ENCODE data around the gene KNDC1.

The KNDC1 gene

GRCh38 chr10:133241501-133242205, 81.6 kb downstream of the KNDC1 start:
- Histone ChIP-seq H2BK15ac (ENCODE audit: low read length) (peak overlapping the region; percentile 21), H3K9me3 (replicated peaks in 1 of 2; ENCODE audit: control insufficient read depth in 2 of 2, insufficient read depth in 1 of 2, low read depth in 1 of 2, low read length in 2 of 2) (peaks cover 0 to 3% of the 10 kb centered on the region in 2 donors), H4K8ac (ENCODE audit: low read depth, low read length) (no peak overlapping the region), H3K14ac (ENCODE audit: low read length) (no peak overlapping the region), H4K91ac (ENCODE audit: low read depth, low read length, poor library complexity) (no peak overlapping the region), H3K18ac (ENCODE audit: low read length) (no peak overlapping the region), H2AK5ac (ENCODE audit: low read depth, low read length) (no peak overlapping the region), H3K9ac (ENCODE audit: low read depth, low read length, poor library complexity) (no peak overlapping the region), H3K79me1 (ENCODE audit: low read depth, low read length) (peaks cover 7% of the 10 kb centered on the region), H3K4me3 (ENCODE audit: low read length in 2 of 2) (no peak overlapping the region), H3K27me3 (ENCODE audit: control insufficient read depth in 3 of 3, insufficient read depth in 3 of 3, low read depth in 1 of 3, low read length in 3 of 3) (peaks cover 10 to 84% (median 33%) of the 10 kb centered on the region in 3 experiments), H2BK12ac (ENCODE audit: low read length) (no peak overlapping the region), H3K4me1 (ENCODE audit: control insufficient read depth in 2 of 2, insufficient read depth in 1 of 2, low read depth in 1 of 2, low read length in 2 of 2) (peaks cover 14 to 25% of the 10 kb centered on the region in 2 donors), H3K36me3 (replicated peaks in 1 of 2; ENCODE audit: control insufficient read depth in 2 of 2, insufficient read depth in 2 of 2, low read length in 2 of 2) (no peaks in the 10 kb centered on the region), H2BK5ac (ENCODE audit: low read length) (no peak overlapping the region), H2BK120ac (ENCODE audit: low read depth, low read length) (no peak overlapping the region), H3K4ac (ENCODE audit: low read length) (no peak overlapping the region), H3K23ac (ENCODE audit: low read depth, low read length, poor library complexity) (no peak overlapping the region), H2AFZ (ENCODE audit: low read length) (no peak overlapping the region), H3K27ac (replicated peaks; ENCODE audit: low read length) (no peak overlapping the region), H3K4me2 (ENCODE audit: insufficient read depth, low read length, poor library complexity, severe bottlenecking) (no peak overlapping the region)
- no peak for DNase-seq (ENCODE audit: low spot score)
- no CpG with 5 or more reads among the region's 25 CpGs for WGBS, 2 donors (ENCODE audit: extremely low coverage in 2 of 2, insufficient read length in 2 of 2, insufficient replicate concordance in 1 of 2)

GRCh38 chr10:133242611-133243356, 82.8 kb downstream of the KNDC1 start:
- Histone ChIP-seq H3K18ac (ENCODE audit: low read length) (peak overlapping the region; percentile 35), H2AFZ (ENCODE audit: low read length) (no peak overlapping the region), H3K79me1 (ENCODE audit: low read depth, low read length) (peaks cover 7% of the 10 kb centered on the region), H4K91ac (ENCODE audit: low read depth, low read length, poor library complexity) (peak overlapping the region; percentile 87), H3K4me2 (ENCODE audit: insufficient read depth, low read length, poor library complexity, severe bottlenecking) (no peak overlapping the region), H2BK5ac (ENCODE audit: low read length) (peak overlapping the region; percentile 72), H2BK15ac (ENCODE audit: low read length) (peak overlapping the region; percentile 93), H3K27me3 (ENCODE audit: control insufficient read depth in 3 of 3, insufficient read depth in 3 of 3, low read depth in 1 of 3, low read length in 3 of 3) (peaks cover 2 to 73% (median 22%) of the 10 kb centered on the region in 3 experiments), H3K4me1 (ENCODE audit: control insufficient read depth in 2 of 2, insufficient read depth in 1 of 2, low read depth in 1 of 2, low read length in 2 of 2) (peaks cover 20 to 21% of the 10 kb centered on the region in 2 donors), H3K23ac (ENCODE audit: low read depth, low read length, poor library complexity) (peak overlapping the region; percentile 31), H2BK12ac (ENCODE audit: low read length) (peak overlapping the region; percentile 92), H3K4me3 (ENCODE audit: low read length in 2 of 2) (peak overlapping the region in 1 of 2 donors; percentile 11), H3K4ac (ENCODE audit: low read length) (peak overlapping the region; percentile 96), H3K14ac (ENCODE audit: low read length) (peak overlapping the region; percentile 59), H3K9me3 (replicated peaks in 1 of 2; ENCODE audit: control insufficient read depth in 2 of 2, insufficient read depth in 1 of 2, low read depth in 1 of 2, low read length in 2 of 2) (peaks cover 0 to 3% of the 10 kb centered on the region in 2 donors), H4K8ac (ENCODE audit: low read depth, low read length) (peak overlapping the region; percentile 68), H2BK120ac (ENCODE audit: low read depth, low read length) (no peak overlapping the region), H2AK5ac (ENCODE audit: low read depth, low read length) (peak overlapping the region; percentile 58), H3K27ac (replicated peaks; ENCODE audit: low read length) (no peak overlapping the region), H3K9ac (ENCODE audit: low read depth, low read length, poor library complexity) (peak overlapping the region; percentile 89), H3K36me3 (replicated peaks in 1 of 2; ENCODE audit: control insufficient read depth in 2 of 2, insufficient read depth in 2 of 2, low read length in 2 of 2) (no peaks in the 10 kb centered on the region)
- WGBS, 2 donors (ENCODE audit: extremely low coverage in 2 of 2, insufficient read length in 2 of 2, insufficient replicate concordance in 1 of 2), result no CpG with 5 or more reads among the region's 27 CpGs
- no peak for DNase-seq (ENCODE audit: low spot score)

GRCh38 chr10:133243593-133243992, 83.6 kb downstream of the KNDC1 start:
- H2BK120ac ChIP-seq (ENCODE audit: low read depth, low read length), result no peak overlapping the region
- H3K27me3 ChIP-seq (ENCODE audit: control insufficient read depth in 3 of 3, insufficient read depth in 3 of 3, low read depth in 1 of 3, low read length in 3 of 3), result peaks cover 2 to 71% (median 14%) of the 10 kb centered on the region in 3 experiments
- WGBS, 2 donors (ENCODE audit: extremely low coverage in 2 of 2, insufficient read length in 2 of 2, insufficient replicate concordance in 1 of 2), result no CpG with 5 or more reads among the region's 14 CpGs
- H3K79me1 ChIP-seq (ENCODE audit: low read depth, low read length), result peaks cover 7% of the 10 kb centered on the region
- peak overlapping the region; percentile 58 for H2AK5ac ChIP-seq (ENCODE audit: low read depth, low read length)
- no peak overlapping the region for H3K4me2 ChIP-seq (ENCODE audit: insufficient read depth, low read length, poor library complexity, severe bottlenecking)
- peaks cover 0 to 3% of the 10 kb centered on the region in 2 donors for H3K9me3 ChIP-seq (replicated peaks in 1 of 2; ENCODE audit: control insufficient read depth in 2 of 2, insufficient read depth in 1 of 2, low read depth in 1 of 2, low read length in 2 of 2)
- no peak overlapping the region for H3K23ac ChIP-seq (ENCODE audit: low read depth, low read length, poor library complexity)
- no peak overlapping the region for H3K9ac ChIP-seq (ENCODE audit: low read depth, low read length, poor library complexity)
- H4K91ac ChIP-seq (ENCODE audit: low read depth, low read length, poor library complexity), result no peak overlapping the region
- peaks cover 16 to 26% of the 10 kb centered on the region in 2 donors for H3K4me1 ChIP-seq (ENCODE audit: control insufficient read depth in 2 of 2, insufficient read depth in 1 of 2, low read depth in 1 of 2, low read length in 2 of 2)
- H2BK15ac ChIP-seq (ENCODE audit: low read length), result peak overlapping the region; percentile 59
- H3K27ac ChIP-seq (replicated peaks; ENCODE audit: low read length), result no peak overlapping the region
- no peak for DNase-seq (ENCODE audit: low spot score)
- H2AFZ ChIP-seq (ENCODE audit: low read length), result no peak overlapping the region
- H2BK12ac ChIP-seq (ENCODE audit: low read length), result no peak overlapping the region
- H4K8ac ChIP-seq (ENCODE audit: low read depth, low read length), result peak overlapping the region; percentile 68
- no peak overlapping the region for H3K4ac ChIP-seq (ENCODE audit: low read length)
- H3K18ac ChIP-seq (ENCODE audit: low read length), result peak overlapping the region; percentile 57
- H3K14ac ChIP-seq (ENCODE audit: low read length), result no peak overlapping the region
- H2BK5ac ChIP-seq (ENCODE audit: low read length), result peak overlapping the region; percentile 72
- H3K36me3 ChIP-seq (replicated peaks in 1 of 2; ENCODE audit: control insufficient read depth in 2 of 2, insufficient read depth in 2 of 2, low read length in 2 of 2), result no peaks in the 10 kb centered on the region
- H3K4me3 ChIP-seq (ENCODE audit: low read length in 2 of 2), result no peak overlapping the region

Measured in neuronal stem cell (in vitro differentiated cells).